HCT116 (cell line): ENCODE measurements around the gene PRSS2. TPM values are rescaled to one million over a fixed set of nuclear protein-coding genes. Genes with fewer than 3 reads are reported as not detected.

Experiments
- ATAC-seq: fragments of 200-7000 bp; cut with Tn5 transposase; 2 replicates; pipeline ENCODE4 v1.9.1; 2020; ENCODE audit warnings: mild to moderate bottlenecking, moderate library complexity
- BruUV-seq: library from RNA; stranded (reverse); fragments of 400-500 nt; replicated peaks from 2 replicates; lab custom pipeline; 2021; lab: Mats Ljungman, UMichigan
- CTCF ChIA-PET: fragments of 300-600 bp; sonication (Branson Sonifier 250); formaldehyde crosslinking; loops from one replicate; lab custom pipeline; 2021; ENCODE audit warnings: antibody characterized with exemption; lab: Charles Lee
- POLR2A ChIA-PET: fragments of 300-600, 350-600 bp; sonication (Branson Sonifier 250); formaldehyde crosslinking; loops from one replicate; lab custom pipeline; 2021; ENCODE audit warnings: antibody characterized with exemption; lab: Charles Lee
- RAD21 ChIA-PET, 2 experiments: fragments of 300-600 bp; sonication (Branson Sonifier 250); formaldehyde crosslinking; loops; one replicate each; lab custom pipeline; 2023; ENCODE audit warnings: low total read pairs in 2 of 2; ENCODE audit not compliant: uncharacterized antibody in 2 of 2, unreplicated experiment in 2 of 2, low non-redundant PET in 1 of 2; lab: Charles Lee
- DNase-seq: peaks from one replicate; pipeline ENCODE4 v3.0.0-alpha.2; 2010; ENCODE audit warnings: low read depth, low spot score
- H2AFZ ChIP-seq: fragments of 200-600 bp; shearing (Covaris generic), sonication (generic); 2 replicates; pipeline ENCODE4 v1.6.1; 2017; ENCODE audit warnings: low read depth, mixed run types, mixed read lengths, antibody characterized with exemption, low read length; ENCODE audit not compliant: poor library complexity, severe bottlenecking
- H3K27ac ChIP-seq: 2 replicates; pipeline ENCODE4 v1.5.1; 2012; ENCODE audit warnings: low read depth, low read length
- H3K27me3 ChIP-seq: fragments of 200-600 bp; sonication (generic); 2 replicates; pipeline ENCODE4 v1.6.1; 2016; ENCODE audit warnings: mixed run types, low read length, mixed read lengths; ENCODE audit not compliant: insufficient read depth
- H3K36me3 ChIP-seq, 2 experiments: fragments of 200-500 bp in 1 of 2; fragments of 200-600 bp in 1 of 2; sonication (Bioruptor generic) in 1 of 2; sonication (generic) in 1 of 2; 2 replicates each; pipeline versions ENCODE4 v1.5.1 to v1.6.1; 2014 to 2016; ENCODE audit warnings: low read length in 2 of 2, inconsistent platforms in 1 of 2, mixed read lengths in 1 of 2, mixed run types in 1 of 2; ENCODE audit not compliant: insufficient read depth in 2 of 2, control insufficient read depth in 1 of 2
- H3K4me1 ChIP-seq, 2 experiments: fragments of 200-600 bp in 1 of 2; sonication (generic) in 1 of 2; 2 replicates each; pipeline versions ENCODE4 v1.5.1 to v1.6.1; 2012 to 2017; ENCODE audit warnings: low read length in 2 of 2, inconsistent platforms in 1 of 2, mild to moderate bottlenecking in 1 of 2, mixed read lengths in 1 of 2, mixed run types in 1 of 2, moderate library complexity in 1 of 2; ENCODE audit not compliant: insufficient read depth in 2 of 2, control insufficient read depth in 1 of 2
- H3K4me2 ChIP-seq: fragments of 200-600 bp; sonication (generic); 2 replicates; pipeline ENCODE4 v1.6.1; 2017; ENCODE audit warnings: mixed run types, low read length, mixed read lengths
- H3K4me3 ChIP-seq, 2 experiments: fragments of 200-600 bp in 1 of 2; sonication (generic) in 1 of 2; replicated peaks in 1 of 2; 2 replicates each; pipeline ENCODE4 v1.5.1; 2011 to 2016; ENCODE audit warnings: low read length in 2 of 2, control low read depth in 1 of 2, low read depth in 1 of 2, mild to moderate bottlenecking in 1 of 2, mixed read lengths in 1 of 2, mixed run types in 1 of 2
- H3K79me2 ChIP-seq: fragments of 200-600 bp; sonication (generic); 2 replicates; pipeline ENCODE4 v1.6.1; 2017; ENCODE audit warnings: mild to moderate bottlenecking, mixed run types, low read length, moderate library complexity, mixed read lengths; ENCODE audit not compliant: insufficient read depth
- H3K9ac ChIP-seq: fragments of 200-600 bp; sonication (generic); 2 replicates; pipeline ENCODE4 v1.6.1; 2016; ENCODE audit warnings: low read length, mixed read lengths
- H3K9me2 ChIP-seq: fragments of 200-600 bp; sonication (generic), shearing (Covaris generic); 2 replicates; pipeline ENCODE4 v1.6.1; 2017; ENCODE audit warnings: mixed run types, mild to moderate bottlenecking, moderate library complexity; ENCODE audit not compliant: insufficient read depth
- H3K9me3 ChIP-seq, 2 experiments: fragments of 200-500 bp in 1 of 2; fragments of 200-600 bp in 1 of 2; sonication (Bioruptor generic) in 1 of 2; sonication (generic) in 1 of 2; 2 replicates each; pipeline ENCODE4 v1.6.1; 2014 to 2017; ENCODE audit warnings: low read length in 2 of 2, mixed read lengths in 2 of 2, inconsistent platforms in 1 of 2, low read depth in 1 of 2, mild to moderate bottlenecking in 1 of 2, mixed run types in 1 of 2, moderate library complexity in 1 of 2; ENCODE audit not compliant: control insufficient read depth in 1 of 2, insufficient read depth in 1 of 2
- H4K20me1 ChIP-seq: fragments of 200-600 bp; sonication (generic), shearing (Covaris generic); 2 replicates; pipeline ENCODE4 v1.6.1; 2017; ENCODE audit warnings: mixed run types, mild to moderate bottlenecking, moderate library complexity; ENCODE audit not compliant: insufficient read depth
- ATF3 ChIP-seq: IDR thresholded peaks from 2 replicates; pipeline ENCODE4 v1.6.1; 2012
- CBX3 ChIP-seq: IDR thresholded peaks from 2 replicates; pipeline ENCODE4 v1.6.1; 2012; ENCODE audit warnings: low read depth
- CEBPB ChIP-seq: IDR thresholded peaks from 2 replicates; pipeline ENCODE4 v1.6.1; 2012; ENCODE audit warnings: low read depth
- CTCF ChIP-seq, 3 experiments: fragments of 200-600 bp in 1 of 3; sonication (generic) in 1 of 3; IDR thresholded peaks in 2 of 3; conservative IDR thresholded peaks in 1 of 3; 2 replicates each; pipeline ENCODE4 v1.5.1; 2012 to 2017; ENCODE audit warnings: low read depth in 2 of 3, low read length in 2 of 3, antibody characterized with exemption in 1 of 3, borderline replicate concordance in 1 of 3, control low read depth in 1 of 3, mild to moderate bottlenecking in 1 of 3, mixed read lengths in 1 of 3, mixed run types in 1 of 3, moderate library complexity in 1 of 3; ENCODE audit not compliant: insufficient read depth in 1 of 3
- EGR1 ChIP-seq: IDR thresholded peaks from 2 replicates; pipeline ENCODE4 v1.6.1; 2012; ENCODE audit warnings: low read depth
- ELF1 ChIP-seq: IDR thresholded peaks from 2 replicates; pipeline ENCODE4 v1.6.1; 2012; ENCODE audit warnings: low read depth, borderline replicate concordance
- EZH2 ChIP-seq: fragments of 200-600 bp; sonication (generic); IDR thresholded peaks from 2 replicates; pipeline ENCODE4 v1.6.1; 2017; ENCODE audit warnings: antibody characterized with exemption, mixed run types
- FOSL1 ChIP-seq: IDR thresholded peaks from 2 replicates; pipeline ENCODE4 v1.6.1; 2012; ENCODE audit warnings: low read depth
- MAX ChIP-seq: IDR thresholded peaks from 2 replicates; pipeline ENCODE4 v1.6.1; 2012
- POLR2A ChIP-seq: IDR thresholded peaks from 2 replicates; pipeline ENCODE4 v1.7.0; 2011; ENCODE audit warnings: borderline replicate concordance; ENCODE audit not compliant: insufficient read depth, insufficient read length; ENCODE audit errors: extremely low read depth
- POLR2AphosphoS5 ChIP-seq: IDR thresholded peaks from 2 replicates; pipeline ENCODE4 v1.6.1; 2011; ENCODE audit warnings: mild to moderate bottlenecking, low read depth, low read length, moderate library complexity
- RAD21 ChIP-seq: IDR thresholded peaks from 2 replicates; pipeline ENCODE4 v1.6.1; 2012; ENCODE audit warnings: low read depth, mild to moderate bottlenecking
- REST ChIP-seq: IDR thresholded peaks from 2 replicates; pipeline ENCODE4 v1.6.1; 2012; ENCODE audit warnings: low read depth
- SIN3A ChIP-seq: IDR thresholded peaks from 2 replicates; pipeline ENCODE4 v1.6.1; 2012; ENCODE audit warnings: low read depth
- SP1 ChIP-seq: IDR thresholded peaks from 2 replicates; pipeline ENCODE4 v1.6.1; 2012; ENCODE audit warnings: low read depth
- SRF ChIP-seq: IDR thresholded peaks from 2 replicates; pipeline ENCODE4 v1.6.1; 2012; ENCODE audit warnings: low read depth
- TCF7L2 ChIP-seq: IDR thresholded peaks from 2 replicates; pipeline ENCODE4 v1.7.0; 2011; ENCODE audit warnings: borderline replicate concordance, inconsistent platforms; ENCODE audit not compliant: insufficient read depth, insufficient read length; ENCODE audit errors: extremely low read depth
- YY1 ChIP-seq: IDR thresholded peaks from 2 replicates; pipeline ENCODE4 v1.6.1; 2011; ENCODE audit warnings: low read length, low read depth, moderate library complexity, mild to moderate bottlenecking; ENCODE audit not compliant: insufficient replicate concordance; ENCODE audit errors: extremely low read depth
- ZBTB33 ChIP-seq: IDR thresholded peaks from 2 replicates; pipeline ENCODE4 v1.6.1; 2011; ENCODE audit warnings: mild to moderate bottlenecking, low read length, moderate library complexity; ENCODE audit not compliant: insufficient replicate concordance; ENCODE audit errors: extremely low read depth
- ZNF274 ChIP-seq: fragments of 200-500 bp; sonication (Bioruptor generic); IDR thresholded peaks from 2 replicates; pipeline ENCODE4 v1.6.1; 2014; ENCODE audit warnings: mild to moderate bottlenecking, low read depth, low read length, inconsistent platforms
- intact Hi-C: fragments of 100-400 bp; cut with micrococcal nuclease; formaldehyde crosslinking; loops from 2 replicates; pipeline ENCODE4 v1.10.0; 2022
- total RNA-seq: library from RNA; stranded (reverse); gene quantifications from one replicate; pipeline ENCODE4 v1.2.1, GENCODE V29; 2021; ENCODE audit not compliant: unreplicated experiment

The PRSS2 gene
- total RNA-seq, 1 experiment from 2014 or later: 36.8 TPM

- CTCF ChIA-PET: interaction anchor here (5.5 kb wide), 1 partner anchor 181 kb away, joined by 62 read pairs; no protein-coding TSS in a partner anchor
- POLR2A ChIA-PET: no interaction called here
- Histone ChIP-seq H3K27ac (no peak overlapping the region), H3K79me2 (no peaks in the 10 kb centered on the region), H4K20me1 (no peaks in the 10 kb centered on the region), H2AFZ (no peak overlapping the region), H3K4me3 (no peak overlapping the region), H3K9me2 (no peaks in the 10 kb centered on the region), H3K9me3 (no peaks in the 10 kb centered on the region), H3K9ac (no peak overlapping the region), H3K4me1 (peaks cover 0 to 13% of the 10 kb centered on the region in 2 experiments; a peak in 3 of 4 replicates), H3K36me3 (no peaks in the 10 kb centered on the region), H3K27me3 (peaks cover 37% of the 10 kb centered on the region; the same call in 1 of the 2 replicates), H3K4me2 (no peak overlapping the region)
- ATAC-seq (no peak), DNase-seq (no peak)
- RAD21 ChIA-PET: no interaction called here
- TF ChIP-seq MAX (no peak), SP1 (no peak), CTCF (IDR thresholded peaks at IDR 0.05 in 2 of 3, conservative IDR thresholded peaks at IDR 0.05 in 1 of 3; ENCODE audit: borderline replicate concordance in 1 of 3, insufficient read depth in 1 of 3, low read depth in 2 of 3, low read length in 2 of 3) (no peak), YY1 (no peak), ELF1 (no peak), SRF (no peak), CEBPB (no peak), ATF3 (no peak), CBX3 (no peak), POLR2A (no peak), EZH2 (no peak), POLR2AphosphoS5 (no peak), FOSL1 (no peak), EGR1 (no peak), ZNF274 (no peak), RAD21 (no peak), ZBTB33 (no peak), SIN3A (no peak), REST (no peak), TCF7L2 (no peak)
- intact Hi-C loops: loop anchor here (10.0 kb wide), 1 partner anchor 280 kb away; no protein-coding TSS in a partner anchor
- no TSS peak for BruUV-seq
These were observed 43.7 kb downstream of the PRSS2 start for GRCh38 chr7:142814451-142814850.
